Neuron (in vitro differentiated cells): Measurements from ENCODE around the gene RIN1.
"Not testable (repeated sequence)": the region's sequence is repeated elsewhere in the genome, so short reads cannot be mapped to it uniquely, and the experiment has no call there.

Source experiments
- H2AFZ ChIP-seq: one replicate; pipeline ENCODE4 v1.6.1; 2013; ENCODE audit warnings: low read depth, mild to moderate bottlenecking, inconsistent platforms, low read length, moderate library complexity
- H3K27me3 ChIP-seq: one replicate; pipeline ENCODE4 v1.6.1; 2013; ENCODE audit warnings: low read length; ENCODE audit not compliant: insufficient read depth
- H3K36me3 ChIP-seq: one replicate; pipeline ENCODE4 v1.6.1; 2013; ENCODE audit warnings: low read length; ENCODE audit not compliant: insufficient read depth
- H3K4me1 ChIP-seq: one replicate; pipeline ENCODE4 v1.6.1; 2013; ENCODE audit warnings: low read length; ENCODE audit not compliant: insufficient read depth
- H3K4me3 ChIP-seq: 2 replicates; pipeline ENCODE4 v1.5.1; 2013; ENCODE audit warnings: mild to moderate bottlenecking, low read length, moderate library complexity
- H3K9me3 ChIP-seq: one replicate; pipeline ENCODE4 v1.6.1; 2013; ENCODE audit warnings: low read length

Gene RIN1

DNA sequence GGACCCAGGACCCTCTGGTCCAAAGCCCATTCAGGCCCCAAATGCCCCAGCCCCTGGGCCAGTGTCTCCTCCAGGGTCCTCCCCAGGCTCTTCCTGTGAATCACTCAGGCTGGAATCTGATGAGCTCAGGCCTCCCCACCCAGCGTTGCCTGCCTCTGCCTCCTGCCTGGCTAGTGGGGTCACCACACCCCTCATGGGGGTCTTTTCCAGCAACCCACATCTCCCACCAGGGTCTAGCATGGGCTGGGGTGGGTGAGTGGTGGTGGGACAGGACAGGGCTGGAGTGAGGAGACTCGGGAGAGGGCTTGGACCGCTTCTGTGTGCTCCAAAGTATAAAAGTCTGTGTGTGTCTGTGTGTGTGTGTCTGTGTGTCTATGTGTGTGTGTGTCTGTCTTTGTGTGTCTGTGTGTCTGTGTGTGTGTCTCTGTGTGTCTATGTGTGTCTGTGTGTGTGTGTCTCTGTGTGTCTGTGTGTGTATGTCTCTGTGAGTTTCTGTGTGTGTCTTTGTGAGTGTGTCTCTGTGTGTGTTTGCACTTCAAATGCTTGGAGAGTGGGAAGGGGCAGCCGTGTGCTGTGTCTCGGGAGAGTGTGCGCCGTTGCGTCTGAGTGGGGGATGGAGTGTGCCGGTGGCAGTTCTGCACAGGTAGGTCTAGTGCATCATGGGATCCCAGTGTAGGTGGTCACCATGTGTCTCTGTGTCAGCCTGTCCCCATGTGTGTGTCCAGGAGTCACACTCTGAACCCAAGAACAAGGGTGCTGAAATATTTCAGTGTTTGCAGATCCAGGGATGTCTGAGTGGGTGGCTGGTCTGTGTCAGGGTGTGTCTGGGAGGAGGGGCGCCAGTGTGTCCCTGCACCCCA, 8.8 kb downstream of the RIN1 start:
- Histone ChIP-seq H3K36me3 (no peaks in the 10 kb centered on the region), H3K9me3 (no peaks in the 10 kb centered on the region), H3K4me3 (no peak overlapping the region), H3K4me1 (peaks cover 38% of the 10 kb centered on the region), H2AFZ (no peak overlapping the region), H3K27me3 (no peaks in the 10 kb centered on the region)

DNA sequence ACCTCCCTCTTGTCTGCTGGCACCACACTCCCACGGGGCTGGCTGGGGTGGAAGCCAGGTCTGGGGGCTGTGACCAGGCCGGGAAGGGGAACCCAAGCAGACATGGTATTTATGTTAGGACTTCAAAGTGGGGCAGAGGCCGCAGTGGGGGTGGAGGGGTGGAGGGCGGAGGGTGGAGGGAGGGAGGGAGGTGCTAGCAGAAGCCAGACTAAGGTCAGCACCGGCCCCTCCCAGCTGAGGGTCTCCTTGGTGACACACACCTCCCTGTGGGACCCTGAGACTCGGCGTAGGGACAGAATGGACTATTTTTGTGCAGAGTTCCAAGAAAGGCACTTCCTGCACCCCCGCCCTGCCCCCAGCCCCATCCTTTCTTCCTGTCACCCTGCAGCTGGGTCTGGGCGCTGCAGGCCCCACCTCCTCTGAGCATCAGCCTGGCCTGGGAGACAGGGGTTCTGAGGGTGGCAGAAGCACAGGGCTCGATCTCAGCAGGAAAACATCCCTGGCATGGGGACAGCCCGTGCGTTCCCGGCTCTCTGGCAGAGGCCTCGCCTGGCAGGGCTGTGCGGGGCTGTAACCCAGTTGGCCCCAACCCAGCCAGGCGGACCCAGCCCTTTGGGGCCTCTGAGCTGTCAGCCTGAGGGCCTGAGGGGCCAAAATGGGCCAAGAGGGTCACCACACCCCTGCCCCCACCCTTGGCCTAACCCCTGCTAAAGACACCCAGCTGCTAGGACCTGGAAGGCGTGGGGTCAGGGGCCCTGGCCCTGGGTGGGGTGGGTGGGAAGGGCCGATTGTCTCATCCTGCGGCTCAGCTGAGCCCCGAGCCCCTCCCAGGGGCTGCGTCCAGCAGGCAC, 9.7 kb downstream of the RIN1 start:
- no peak overlapping the region for H3K4me3 ChIP-seq
- H3K4me1 ChIP-seq, result peaks cover 38% of the 10 kb centered on the region
- H2AFZ ChIP-seq, result no peak overlapping the region
- H3K9me3 ChIP-seq, result no peaks in the 10 kb centered on the region
- H3K27me3 ChIP-seq, result no peaks in the 10 kb centered on the region
- H3K36me3 ChIP-seq, result no peaks in the 10 kb centered on the region

DNA sequence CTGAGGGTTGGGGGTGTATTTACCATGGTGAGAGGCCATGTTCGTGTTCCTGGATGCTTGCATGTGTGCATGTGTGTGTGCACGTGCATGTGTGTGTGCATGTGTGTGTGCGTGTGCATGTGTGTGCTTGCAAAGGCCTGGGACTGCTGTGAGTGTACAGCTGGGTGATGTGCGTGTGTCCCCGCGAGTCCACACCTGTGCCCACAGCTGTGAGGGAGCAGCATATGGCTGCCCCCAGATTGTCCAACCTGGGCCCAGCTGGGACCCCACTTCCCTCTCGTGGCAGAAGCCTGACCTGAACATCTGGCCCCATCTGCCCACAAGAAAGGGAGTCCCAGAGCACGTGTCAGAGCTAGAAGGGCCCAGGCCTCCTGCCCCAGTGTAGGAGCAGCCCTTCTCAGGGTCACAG, 11.0 kb downstream of the RIN1 start:
- H3K4me3 ChIP-seq, result no peak overlapping the region
- H3K4me1 ChIP-seq, result peaks cover 38% of the 10 kb centered on the region
- H2AFZ ChIP-seq, result no peak overlapping the region
- H3K36me3 ChIP-seq, result no peaks in the 10 kb centered on the region
- H3K9me3 ChIP-seq, result no peaks in the 10 kb centered on the region
- H3K27me3 ChIP-seq, result no peaks in the 10 kb centered on the region

DNA sequence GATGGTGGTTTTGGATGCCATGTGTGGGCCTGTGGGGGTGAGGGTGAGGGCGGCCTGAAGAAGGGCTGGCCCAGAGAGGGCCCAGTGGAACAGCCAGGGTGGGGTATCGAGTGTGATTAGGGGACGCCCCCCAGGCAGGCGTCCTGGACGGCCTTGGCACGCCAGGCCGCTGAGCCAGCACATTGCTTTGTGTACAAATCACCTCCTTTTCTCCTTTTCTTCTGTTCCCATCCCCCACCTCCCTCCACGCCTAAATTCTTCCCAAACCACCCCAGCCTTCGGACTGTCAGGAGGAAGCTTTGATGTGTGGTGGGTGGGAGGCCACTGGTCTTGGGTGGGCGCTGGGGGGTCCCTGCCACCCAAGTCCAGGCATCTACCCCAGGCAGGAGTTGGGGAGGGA, 11.6 kb downstream of the RIN1 start:
- no peaks in the 10 kb centered on the region for H3K36me3 ChIP-seq
- no peaks in the 10 kb centered on the region for H3K27me3 ChIP-seq
- no peak overlapping the region for H2AFZ ChIP-seq
- no peaks in the 10 kb centered on the region for H3K9me3 ChIP-seq
- peaks cover 38% of the 10 kb centered on the region for H3K4me1 ChIP-seq
- H3K4me3 ChIP-seq, result no peak overlapping the region

DNA sequence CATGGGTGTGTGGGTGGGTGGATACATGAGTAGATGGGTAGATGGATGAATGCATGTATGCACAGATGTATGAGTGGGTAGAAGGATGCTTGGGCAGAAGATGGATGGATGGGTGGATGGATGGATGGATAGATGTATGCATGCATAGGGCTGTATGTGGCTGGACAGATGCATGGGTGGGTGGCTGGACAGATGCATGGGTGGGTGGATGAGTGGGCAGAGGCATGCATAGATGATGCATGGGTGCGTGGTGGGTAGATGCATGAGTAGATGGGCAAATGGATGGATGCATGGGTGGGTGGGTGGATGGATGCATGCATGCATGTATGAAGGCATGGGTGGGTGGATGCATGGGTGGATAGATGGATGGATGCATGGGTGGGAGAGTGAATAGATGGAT, 12.6 kb downstream of the RIN1 start:
- no peaks in the 10 kb centered on the region for H3K36me3 ChIP-seq
- no peaks in the 10 kb centered on the region for H3K9me3 ChIP-seq
- no peak overlapping the region for H2AFZ ChIP-seq
- peaks cover 37% of the 10 kb centered on the region for H3K4me1 ChIP-seq
- no peaks in the 10 kb centered on the region for H3K27me3 ChIP-seq
- no peak overlapping the region for H3K4me3 ChIP-seq

DNA sequence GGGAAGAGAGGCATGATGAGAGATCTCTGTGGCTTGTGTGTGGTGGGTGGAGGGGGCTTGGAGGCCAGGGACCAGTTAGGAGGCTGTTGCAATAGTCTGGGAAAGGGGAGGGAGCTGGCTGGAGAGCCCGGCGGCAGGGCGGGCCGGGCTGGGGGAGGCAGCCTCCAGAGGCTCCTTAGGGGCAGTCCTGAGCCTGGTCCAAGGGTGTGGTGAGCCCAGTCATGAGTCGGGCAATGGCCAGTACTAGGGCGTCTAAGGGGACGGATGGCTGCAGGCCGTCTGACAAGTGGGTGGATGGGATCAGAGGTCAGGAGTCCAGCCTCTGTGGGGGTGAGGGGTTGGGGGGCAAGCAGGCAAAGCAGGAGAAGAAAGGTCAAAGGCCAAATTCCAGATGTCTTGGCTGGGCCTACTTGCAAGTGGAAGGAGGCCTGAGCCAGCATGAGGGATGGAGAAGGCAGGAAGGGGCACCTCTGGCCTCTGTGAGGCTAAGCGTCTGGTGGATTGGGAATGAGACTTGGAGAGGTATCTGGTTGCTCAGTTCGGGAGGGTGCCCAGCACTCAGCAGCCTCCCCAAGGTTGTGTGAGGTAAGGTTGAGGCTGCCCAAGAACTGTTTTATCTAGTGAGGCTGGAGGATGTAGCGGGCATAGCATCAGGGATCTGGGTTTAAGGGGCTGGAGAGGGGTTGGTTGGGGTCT, 13.4 kb downstream of the RIN1 start:
- no peak overlapping the region for H2AFZ ChIP-seq
- H3K27me3 ChIP-seq, result no peaks in the 10 kb centered on the region
- H3K9me3 ChIP-seq, result no peaks in the 10 kb centered on the region
- H3K4me3 ChIP-seq, result no peak overlapping the region
- no peaks in the 10 kb centered on the region for H3K36me3 ChIP-seq
- peaks cover 37% of the 10 kb centered on the region for H3K4me1 ChIP-seq

DNA sequence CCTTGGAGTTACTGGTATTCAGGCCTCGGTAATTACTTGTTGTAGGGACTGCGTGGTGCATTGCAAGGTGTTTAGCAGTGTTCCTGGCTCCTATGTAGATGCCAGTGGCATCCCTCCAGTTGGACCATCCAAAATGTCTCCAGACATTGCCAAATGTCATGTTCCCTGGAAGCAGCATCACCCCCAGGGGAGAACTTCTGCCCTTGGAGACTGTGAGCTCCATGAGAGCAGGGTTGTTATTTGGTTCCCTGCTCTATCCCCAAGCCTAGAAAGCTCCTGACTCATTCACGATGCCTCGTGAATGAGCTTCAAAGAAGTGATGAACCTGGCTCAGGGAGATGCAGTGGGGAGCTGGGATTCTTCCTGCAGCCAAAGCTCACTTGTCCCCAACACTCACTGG, 14.6 kb downstream of the RIN1 start:
- no peaks in the 10 kb centered on the region for H3K9me3 ChIP-seq
- H3K27me3 ChIP-seq, result no peaks in the 10 kb centered on the region
- H3K4me3 ChIP-seq, result no peak overlapping the region
- peaks cover 36% of the 10 kb centered on the region for H3K4me1 ChIP-seq
- no peaks in the 10 kb centered on the region for H3K36me3 ChIP-seq
- H2AFZ ChIP-seq, result no peak overlapping the region

DNA sequence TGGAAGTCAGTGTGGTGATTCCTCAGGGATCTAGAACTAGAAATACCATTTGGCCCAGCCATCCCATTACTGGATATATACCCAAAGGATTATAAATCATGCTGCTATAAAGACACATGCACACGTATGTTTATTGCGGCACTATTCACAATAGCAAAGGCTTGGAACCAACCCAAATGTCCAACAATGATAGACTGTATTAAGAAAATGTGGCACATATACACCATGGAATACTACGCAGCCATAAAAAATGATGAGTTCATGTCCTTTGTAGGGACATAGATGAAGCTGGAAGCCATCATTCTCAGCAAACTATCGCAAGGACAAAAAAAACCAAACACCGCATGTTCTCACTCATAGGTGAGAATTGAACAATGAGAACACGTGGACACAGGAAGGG, 15.5 kb downstream of the RIN1 start:
- peaks cover 29% of the 10 kb centered on the region for H3K4me1 ChIP-seq
- H3K27me3 ChIP-seq, H3K36me3 ChIP-seq: not testable (repeated sequence)

DNA sequence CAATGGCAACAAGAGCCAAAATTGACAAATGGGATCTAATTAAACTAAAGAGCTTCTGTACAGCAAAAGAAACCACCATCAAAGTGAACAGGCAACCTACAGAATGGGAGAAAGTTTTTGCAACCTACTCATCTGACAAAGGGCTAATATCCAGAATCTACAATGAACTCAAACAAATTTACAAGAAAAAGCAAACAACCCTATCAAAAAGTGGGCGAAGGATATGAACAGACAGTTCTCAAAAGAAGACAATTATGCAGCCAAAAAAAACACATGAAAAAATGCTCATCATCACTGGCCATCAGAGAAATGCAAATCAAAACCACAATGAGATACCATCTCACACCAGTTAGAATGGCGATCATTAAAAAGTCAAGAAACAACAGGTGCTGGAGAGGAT, 15.9 kb downstream of the RIN1 start:
- H3K27me3 ChIP-seq, H3K4me3 ChIP-seq, H2AFZ ChIP-seq, H3K9me3 ChIP-seq, H3K36me3 ChIP-seq: not testable (repeated sequence)
- peaks cover 24% of the 10 kb centered on the region for H3K4me1 ChIP-seq

More for the DNA sequence above, 15.5 kb downstream of the RIN1 start:
- not testable (repeated sequence) for H3K4me3 ChIP-seq, H3K9me3 ChIP-seq, H2AFZ ChIP-seq

DNA sequence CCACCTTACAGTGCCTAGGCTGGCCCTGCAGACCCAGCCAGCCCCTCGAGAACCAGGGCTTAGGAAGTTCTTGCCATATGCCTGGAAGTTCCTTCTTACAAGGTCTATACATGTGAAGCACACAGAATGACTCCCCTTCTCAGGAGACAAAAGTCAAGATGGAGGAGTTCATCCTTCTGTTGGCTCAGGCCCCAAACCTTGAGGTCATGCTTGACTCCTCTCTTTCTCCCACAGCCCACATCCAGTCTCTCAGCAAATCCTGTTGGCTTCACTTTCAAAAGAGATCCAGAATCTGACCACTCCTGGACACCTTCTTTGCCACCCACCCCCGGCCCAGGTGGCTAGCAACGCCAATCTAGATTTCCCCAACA, 17.6 kb downstream of the RIN1 start:
- H3K4me1 ChIP-seq, result peaks cover 20% of the 10 kb centered on the region
- no peaks in the 10 kb centered on the region for H3K9me3 ChIP-seq
- H2AFZ ChIP-seq, result no peak overlapping the region
- no peak overlapping the region for H3K4me3 ChIP-seq
- H3K27me3 ChIP-seq, result no peaks in the 10 kb centered on the region
- no peaks in the 10 kb centered on the region for H3K36me3 ChIP-seq

DNA sequence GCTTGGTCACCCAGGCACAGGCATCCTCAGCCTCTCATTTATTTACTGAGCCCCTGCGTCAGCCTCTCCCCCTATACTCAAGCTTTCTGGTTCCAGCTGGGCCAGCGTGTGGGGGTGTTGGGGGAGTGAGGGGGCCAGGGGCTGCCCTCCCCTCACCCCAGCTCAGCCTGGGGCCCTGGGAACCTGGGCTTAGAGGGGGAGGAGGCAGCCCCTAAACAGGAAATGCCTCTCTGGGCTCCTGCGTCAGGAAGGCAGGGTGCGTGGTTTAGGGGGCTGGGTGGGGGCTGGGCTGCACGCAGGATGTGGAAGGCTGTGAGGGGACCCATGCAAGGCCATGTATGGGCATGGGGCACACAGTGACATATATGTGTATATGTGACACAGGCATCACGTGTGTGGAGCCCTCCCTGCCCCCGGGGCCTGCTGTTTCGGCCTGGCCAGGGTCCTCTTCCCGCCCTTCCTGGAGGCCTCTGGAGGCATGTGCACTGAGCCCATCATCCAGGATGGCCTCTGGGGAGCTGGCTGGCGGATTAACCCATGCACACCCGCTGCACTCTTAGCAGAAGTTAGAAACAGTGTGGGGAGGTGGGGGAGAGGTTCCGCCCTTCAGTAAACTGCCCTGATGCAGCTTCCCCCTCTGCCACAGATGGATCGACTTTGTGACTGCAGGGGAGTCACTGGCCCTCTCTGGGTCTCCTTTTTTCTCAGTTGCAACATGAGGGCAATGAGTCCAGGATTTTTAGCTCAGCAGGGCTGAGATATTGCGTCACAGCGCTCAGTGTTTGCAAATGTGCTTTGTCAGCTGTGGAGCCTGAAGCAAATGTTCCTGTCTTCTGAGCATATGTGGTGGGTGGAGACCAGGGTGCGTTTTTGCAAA, 18.3 kb downstream of the RIN1 start:
- Histone ChIP-seq H2AFZ (no peak overlapping the region), H3K9me3 (no peaks in the 10 kb centered on the region), H3K4me3 (no peak overlapping the region), H3K4me1 (peaks cover 23% of the 10 kb centered on the region), H3K36me3 (no peaks in the 10 kb centered on the region), H3K27me3 (no peaks in the 10 kb centered on the region)

DNA sequence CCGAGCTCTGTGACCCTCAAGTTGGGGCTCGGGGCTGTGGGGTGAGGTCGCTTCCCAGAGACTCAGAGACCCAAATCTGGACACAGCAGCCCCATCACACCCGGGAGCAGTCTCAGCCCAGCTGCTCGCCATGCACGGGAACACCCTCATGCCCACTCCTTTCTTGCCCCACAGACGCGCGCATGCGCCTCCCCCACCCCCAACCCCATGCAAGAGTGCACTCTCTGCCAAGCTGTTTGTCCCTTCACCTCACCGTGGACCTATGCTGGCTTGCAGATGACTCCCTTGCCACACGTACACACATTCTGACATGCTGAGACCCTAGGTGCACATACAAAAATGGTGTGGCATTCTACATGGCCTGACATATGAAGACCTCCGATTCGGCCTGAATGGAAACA, 18.9 kb downstream of the RIN1 start:
- Histone ChIP-seq H3K4me1 (peaks cover 23% of the 10 kb centered on the region), H3K9me3 (no peaks in the 10 kb centered on the region), H3K4me3 (no peak overlapping the region), H3K27me3 (no peaks in the 10 kb centered on the region), H3K36me3 (no peaks in the 10 kb centered on the region), H2AFZ (no peak overlapping the region)
